AG09319 (cell line): ENCODE results near the gene MSI2.
"Not testable (repeated sequence)": the region's sequence is repeated elsewhere in the genome, so short reads cannot be mapped to it uniquely, and the experiment has no call there.

Experiments
- DNase-seq: peaks from one replicate; pipeline ENCODE4 v3.0.0-alpha.2; 2010; ENCODE audit warnings: low read depth; ENCODE audit errors: extremely low read depth
- CTCF ChIP-seq: IDR thresholded peaks from 2 replicates; pipeline ENCODE4 v1.5.1; 2011; ENCODE audit warnings: low read depth, mild to moderate bottlenecking, inconsistent platforms, low read length, moderate library complexity

MSI2 gene

GRCh38 chr17:57299176-57299575 is 42.9 kb downstream of the MSI2 start:
- no peak for DNase-seq
- no peak for TF ChIP-seq CTCF

GRCh38 chr17:57300592-57300991 is 44.3 kb downstream of the MSI2 start:
- not testable (repeated sequence) for DNase-seq

- DNase-seq = no peak
- TF ChIP-seq CTCF = no peak
These were observed 46.6 kb downstream of the MSI2 start for GRCh38 chr17:57302690-57303465.

GRCh38 chr17:57305144-57305728 is 48.9 kb downstream of the MSI2 start:
- TF ChIP-seq CTCF = no peak
- no peak for DNase-seq

GRCh38 chr17:57305908-57306504 is 49.7 kb downstream of the MSI2 start:
- no peak for TF ChIP-seq CTCF
- DNase-seq = no peak

GRCh38 chr17:57308543-57309186 is 52.3 kb downstream of the MSI2 start:
- no peak for DNase-seq
- no peak for TF ChIP-seq CTCF

GRCh38 chr17:57309479-57309878 is 53.2 kb downstream of the MSI2 start:
- TF ChIP-seq CTCF = no peak
- no peak for DNase-seq
